Activated CD4-positive, alpha-beta T cell treated with anti-CD3 and anti-CD28 coated beads for 36 hours (primary cell): ENCODE data around the gene NPC1L1. TPM values are rescaled to one million over a fixed set of nuclear protein-coding genes. Genes with fewer than 3 reads are reported as not detected.

Experiments
- ATAC-seq: fragments of 200-7000 bp; cut with Tn5 transposase; one replicate; pipeline ENCODE4 v1.10.0; 2021; ENCODE audit warnings: mild to moderate bottlenecking, moderate library complexity
- CTCF ChIA-PET: fragments of 350-600 bp; sonication (Branson Sonifier 250); formaldehyde crosslinking; loops from one replicate; lab custom pipeline; 2021; ENCODE audit warnings: antibody characterized with exemption; lab: Charles Lee
- POLR2A ChIA-PET: fragments of 350-600 bp; sonication (Branson Sonifier 250); formaldehyde crosslinking; loops from one replicate; lab custom pipeline; 2021; ENCODE audit warnings: antibody characterized with exemption, inconsistent platforms; lab: Charles Lee
- DNase-seq: peaks from one replicate; pipeline ENCODE4 v3.0.0-alpha.2; 2020
- H3K27ac Mint-ChIP-seq: one replicate; pipeline ENCODE4 v1.8.0; 2021; ENCODE audit warnings: mixed read lengths
- H3K27me3 Mint-ChIP-seq: one replicate; pipeline ENCODE4 v1.8.0; 2021; ENCODE audit warnings: mixed read lengths
- H3K36me3 Mint-ChIP-seq: one replicate; pipeline ENCODE4 v1.8.0; 2021; ENCODE audit warnings: low read depth, mixed read lengths
- H3K4me1 Mint-ChIP-seq: one replicate; pipeline ENCODE4 v1.8.0; 2021; ENCODE audit warnings: mixed read lengths
- H3K4me3 Mint-ChIP-seq: one replicate; pipeline ENCODE4 v1.8.0; 2021; ENCODE audit warnings: mild to moderate bottlenecking, moderate library complexity, mixed read lengths
- H3K9me3 Mint-ChIP-seq: one replicate; pipeline ENCODE4 v1.8.0; 2021; ENCODE audit warnings: low read depth, mixed read lengths
- intact Hi-C, 2 experiments: fragments of 100-400 bp; cut with DNase I in 1 of 2; cut with micrococcal nuclease in 1 of 2; formaldehyde crosslinking; loops; one replicate each; pipeline versions ENCODE4 v1.14.2 to v1.15.1; 2022 to 2024; cut with DNase I, micrococcal nuclease
- total RNA-seq, 2 experiments: library from RNA; stranded (reverse); gene quantifications; one replicate each; pipeline ENCODE4 v1.2.3, GENCODE V29; 2021

The NPC1L1 gene
- total RNA-seq, 2 experiments from 2014 or later, result 0.04 TPM; not detected in 1

GRCh38 chr7:44486001-44486400, 55.1 kb downstream of the NPC1L1 start:
- Mint-ChIP-seq H3K27ac (peak overlapping the region; percentile 34), H3K27me3 (no peaks in the 10 kb centered on the region), H3K36me3 (peaks cover 58% of the 10 kb centered on the region), H3K4me1 (peaks cover 56% of the 10 kb centered on the region), H3K9me3 (peaks cover 16% of the 10 kb centered on the region), H3K4me3 (no peak overlapping the region)
- no peak for DNase-seq
- CTCF ChIA-PET, result interaction anchor here (0.6 kb wide), 1 partner anchor 278 kb away, joined by 3 read pairs; no protein-coding TSS in a partner anchor
- POLR2A ChIA-PET, result no interaction called here
- intact Hi-C loops, result no loop called here
- ATAC-seq, result no peak

DNA sequence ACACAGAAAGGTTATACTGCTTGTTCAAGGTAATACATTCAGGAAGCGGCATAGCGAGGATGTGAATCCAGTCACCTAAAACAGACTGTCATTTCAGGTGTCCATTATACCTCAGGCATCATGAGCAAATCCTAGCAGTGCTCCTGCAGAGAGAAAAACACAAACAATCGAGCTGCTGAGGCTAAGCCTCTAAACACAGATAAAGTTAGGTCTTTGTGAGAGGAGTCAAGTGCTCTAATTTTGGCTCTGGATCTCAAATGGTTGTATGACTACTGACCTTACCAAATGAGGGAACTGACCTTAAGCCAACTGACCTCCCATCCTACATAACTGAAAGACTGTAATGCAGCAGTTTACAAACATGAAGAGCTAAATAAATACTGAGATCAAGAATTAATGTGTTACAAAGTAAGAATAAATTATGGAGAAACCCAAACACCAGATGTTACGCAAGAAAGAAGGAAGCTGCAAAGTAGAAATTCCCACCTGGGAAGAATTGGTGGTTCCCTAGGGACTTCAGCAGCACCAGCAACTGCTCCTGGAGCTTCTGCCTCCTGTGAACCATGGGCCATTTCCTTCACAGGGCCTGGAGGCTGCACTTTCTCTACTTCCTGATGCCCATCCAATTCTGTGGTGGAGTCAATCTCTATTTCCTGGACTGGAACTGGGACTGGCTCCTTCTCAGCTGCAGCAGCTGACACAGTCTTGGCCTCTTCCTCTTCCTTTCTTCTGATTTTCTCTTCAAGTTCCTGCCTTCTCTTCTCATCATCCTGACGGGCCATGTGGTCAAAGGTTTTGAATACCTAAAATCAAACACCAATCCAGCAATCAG, 56.4 kb downstream of the NPC1L1 start:
- H3K27ac Mint-ChIP-seq, result no peak overlapping the region
- intact Hi-C loops, result no loop called here
- H3K4me3 Mint-ChIP-seq, result no peak overlapping the region
- H3K4me1 Mint-ChIP-seq, result peaks cover 57% of the 10 kb centered on the region
- H3K36me3 Mint-ChIP-seq, result peaks cover 62% of the 10 kb centered on the region
- H3K9me3 Mint-ChIP-seq, result peaks cover 16% of the 10 kb centered on the region
- ATAC-seq (no peak), DNase-seq (no peak)
- ChIA-PET CTCF (interaction anchor here (0.6 to 1.7 kb wide), 8 partner anchors 12 to 1336 kb away, joined by 3 to 4 read pairs (median 3); no protein-coding TSS in a partner anchor), POLR2A (no interaction called here)
- H3K27me3 Mint-ChIP-seq, result no peaks in the 10 kb centered on the region

DNA sequence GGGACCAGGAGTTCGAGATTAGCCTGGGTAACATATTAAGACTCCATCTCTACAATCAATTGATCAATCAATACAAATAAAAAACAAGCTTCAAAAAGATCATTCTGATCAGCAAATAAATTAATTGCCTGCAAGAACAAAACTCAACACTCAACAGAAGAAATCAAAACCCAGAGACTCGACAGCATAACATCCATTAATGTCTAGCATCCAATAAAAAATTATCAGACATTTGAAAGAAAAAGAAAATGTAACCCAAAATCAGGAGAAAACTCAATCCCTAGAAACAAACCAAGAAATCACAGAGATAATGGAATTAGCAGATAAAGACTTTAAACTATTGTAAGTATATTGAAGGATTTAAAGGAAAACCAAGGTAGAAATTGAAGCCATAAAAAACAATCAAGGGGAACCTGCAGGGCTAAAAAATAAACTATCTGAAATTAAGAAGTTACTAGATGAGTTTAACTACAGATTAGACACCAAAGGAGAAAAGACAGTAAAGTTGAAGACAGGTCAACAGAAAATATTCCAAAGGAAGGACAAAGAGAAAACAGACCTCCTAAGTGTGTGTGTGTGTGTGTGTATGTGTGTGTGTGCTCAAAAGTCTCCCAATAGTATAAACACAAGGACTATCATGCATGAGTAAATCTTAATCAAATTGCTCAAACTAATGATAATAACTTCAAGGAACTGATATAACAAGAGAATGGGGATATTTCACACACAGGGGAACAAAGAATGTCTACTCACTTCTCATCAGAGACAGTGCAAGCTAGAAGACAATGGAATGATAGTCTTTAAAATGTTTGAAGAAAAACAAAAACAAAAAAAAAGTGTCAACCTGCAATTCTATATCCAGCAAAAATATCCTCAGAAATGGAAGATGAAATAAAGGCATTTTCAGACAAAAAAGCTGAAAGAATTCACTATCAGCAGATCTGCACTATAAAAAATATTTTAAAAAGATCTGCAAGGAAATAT, 58.3 kb downstream of the NPC1L1 start:
- CTCF ChIA-PET, result interaction anchor here (0.8 to 1.4 kb wide), 2 partner anchors 19 to 242 kb away, joined by 3 read pairs; no protein-coding TSS in a partner anchor

DNA sequence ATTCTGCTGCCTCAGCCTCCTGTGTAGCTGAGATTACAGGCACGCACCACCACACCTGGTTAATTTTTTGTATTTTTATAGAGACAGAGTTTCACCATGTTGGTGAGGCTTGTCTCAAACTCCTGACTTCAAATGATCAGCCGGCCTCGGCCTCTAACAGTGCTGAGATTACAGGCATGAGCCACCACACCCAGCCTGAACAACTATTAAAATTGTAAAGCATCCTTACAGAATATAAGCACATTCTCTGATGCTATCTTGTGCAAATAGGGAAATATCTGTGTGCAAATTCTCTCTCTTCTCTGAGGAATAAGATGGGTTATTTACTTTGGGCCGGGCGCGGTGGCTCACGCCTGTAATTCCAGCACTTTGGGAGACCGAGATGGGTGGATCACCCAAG, 63.2 kb downstream of the NPC1L1 start:
- Mint-ChIP-seq H3K4me3 (no peak overlapping the region), H3K36me3 (peaks cover 50% of the 10 kb centered on the region), H3K4me1 (peaks cover 38% of the 10 kb centered on the region), H3K9me3 (peaks cover 5% of the 10 kb centered on the region), H3K27ac (no peak overlapping the region), H3K27me3 (no peaks in the 10 kb centered on the region)
- DNase-seq (no peak), ATAC-seq (no peak)
- CTCF ChIA-PET, result interaction anchor here (0.6 to 1.8 kb wide), 4 partner anchors 10 to 237 kb away, joined by 3 to 6 read pairs (median 4); no protein-coding TSS in a partner anchor
- intact Hi-C loops, result loop anchor here (1.0 to 5.0 kb wide), 5 partner anchors 36 to 237 kb away; no protein-coding TSS in a partner anchor
- POLR2A ChIA-PET, result no interaction called here

More for the DNA sequence above, 58.3 kb downstream of the NPC1L1 start:
- ATAC-seq (no peak), DNase-seq (no peak)
- intact Hi-C loops, result no loop called here
- Mint-ChIP-seq H3K4me1 (peaks cover 44% of the 10 kb centered on the region), H3K9me3 (peaks cover 14% of the 10 kb centered on the region), H3K27ac (peak overlapping the region; percentile 14), H3K4me3 (no peak overlapping the region), H3K36me3 (peaks cover 62% of the 10 kb centered on the region), H3K27me3 (no peaks in the 10 kb centered on the region)
- POLR2A ChIA-PET, result no interaction called here

DNA sequence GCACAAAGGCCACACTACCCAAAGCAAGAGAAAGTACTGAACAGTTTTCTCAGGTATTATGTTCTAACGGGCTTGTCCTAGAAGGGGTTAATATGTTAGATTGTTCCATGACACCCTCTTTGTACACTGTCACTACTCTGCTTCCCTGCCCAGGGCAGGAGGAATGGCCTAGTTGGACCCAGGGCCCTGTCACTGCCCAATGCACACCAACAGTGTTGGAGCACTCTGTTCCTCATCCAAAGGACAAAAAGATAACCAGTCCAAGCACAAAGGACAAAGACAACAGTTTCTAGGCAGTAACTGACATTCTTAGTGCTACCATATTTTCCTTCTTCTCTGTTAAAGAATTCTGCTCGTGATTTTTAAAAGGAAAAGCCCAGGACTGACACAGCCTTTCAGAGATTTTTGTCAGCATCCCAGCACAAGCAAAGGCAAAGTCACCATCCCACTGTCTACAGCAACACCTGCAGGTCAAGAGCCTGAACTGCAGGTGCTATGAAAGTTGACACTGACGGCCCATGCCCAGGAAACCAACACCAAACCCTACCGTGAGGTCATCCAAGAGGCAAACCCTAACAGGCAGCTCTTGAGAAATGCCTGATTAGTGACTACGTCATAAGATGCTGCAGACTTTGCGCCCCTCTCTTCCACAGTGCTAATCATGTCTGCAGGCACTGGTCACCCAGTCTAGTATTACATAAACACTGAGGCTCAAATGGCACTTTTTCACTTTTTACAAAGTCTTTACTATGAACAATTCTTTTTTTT, 63.9 kb downstream of the NPC1L1 start:
- no peak overlapping the region for H3K27ac Mint-ChIP-seq
- H3K9me3 Mint-ChIP-seq, result no peaks in the 10 kb centered on the region
- H3K36me3 Mint-ChIP-seq, result peaks cover 45% of the 10 kb centered on the region
- peaks cover 32% of the 10 kb centered on the region for H3K4me1 Mint-ChIP-seq
- DNase-seq, result peak; percentile 76
- CTCF ChIA-PET, result interaction anchor here (0.6 to 1.8 kb wide), 4 partner anchors 10 to 236 kb away, joined by 3 to 6 read pairs (median 4); no protein-coding TSS in a partner anchor
- peak; percentile 95 for ATAC-seq
- intact Hi-C loops, result loop anchor here (1.0 to 5.0 kb wide), 5 partner anchors 35 to 236 kb away; no protein-coding TSS in a partner anchor
- no peak overlapping the region for H3K4me3 Mint-ChIP-seq
- no peaks in the 10 kb centered on the region for H3K27me3 Mint-ChIP-seq
- POLR2A ChIA-PET, result no interaction called here

DNA sequence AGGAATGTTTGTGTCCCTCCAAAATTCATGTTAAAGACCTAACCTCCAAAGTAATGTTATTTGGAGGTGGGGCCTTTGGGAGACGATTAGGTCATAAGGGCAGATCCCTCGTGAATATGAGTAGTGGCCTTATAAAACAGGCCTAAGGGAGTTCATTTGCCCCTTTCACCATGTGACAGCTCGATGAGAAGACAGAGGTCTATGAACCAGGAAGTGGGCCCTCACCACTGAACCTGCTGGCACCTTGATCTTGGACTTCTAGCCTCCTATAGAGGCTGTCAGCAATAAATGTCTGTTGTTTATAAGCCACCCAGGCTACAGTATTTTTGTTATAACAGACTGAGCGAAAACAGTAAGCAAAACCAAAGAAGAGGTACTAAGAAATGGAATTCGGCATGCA, 64.8 kb downstream of the NPC1L1 start:
- DNase-seq (no peak), ATAC-seq (no peak)
- intact Hi-C loops, result loop anchor here (2.0 to 5.0 kb wide), 3 partner anchors 34 to 69 kb away; no protein-coding TSS in a partner anchor
- Mint-ChIP-seq H3K27ac (no peak overlapping the region), H3K9me3 (no peaks in the 10 kb centered on the region), H3K4me1 (peaks cover 34% of the 10 kb centered on the region), H3K4me3 (no peak overlapping the region), H3K27me3 (no peaks in the 10 kb centered on the region), H3K36me3 (peaks cover 45% of the 10 kb centered on the region)
- ChIA-PET POLR2A (interaction anchor here (0.5 kb wide), 1 partner anchor 329 kb away, joined by 3 read pairs; no protein-coding TSS in a partner anchor), CTCF (interaction anchor here (0.7 to 2.6 kb wide), 13 partner anchors 10 to 235 kb away, joined by 3 to 11 read pairs (median 4); partner anchors contain the start of gene NUDCD3)

DNA sequence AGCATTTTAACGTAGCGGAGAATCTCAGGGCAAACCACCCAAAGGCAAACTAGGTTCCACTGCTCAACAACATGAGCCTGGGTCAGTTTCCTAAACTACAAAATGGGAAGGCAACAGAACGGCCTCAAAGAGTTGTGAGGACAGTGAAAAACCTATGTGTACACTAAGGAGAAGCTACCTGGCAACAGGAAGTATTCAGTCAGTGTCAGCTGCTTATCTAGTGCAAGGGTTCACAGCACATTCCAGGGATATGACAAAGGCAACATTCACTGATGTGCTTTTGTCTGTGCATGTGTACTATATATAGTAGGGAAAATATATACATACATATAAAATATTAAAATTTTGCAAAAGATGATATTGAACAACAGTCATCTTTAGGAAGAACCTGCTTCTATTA, 67.8 kb downstream of the NPC1L1 start:
- ChIA-PET CTCF (interaction anchor here (1.9 kb wide), 1 partner anchor 11 kb away, joined by 6 read pairs; no protein-coding TSS in a partner anchor), POLR2A (no interaction called here)
- H3K36me3 Mint-ChIP-seq, result peaks cover 39% of the 10 kb centered on the region
- H3K27me3 Mint-ChIP-seq, result no peaks in the 10 kb centered on the region
- no peaks in the 10 kb centered on the region for H3K9me3 Mint-ChIP-seq
- H3K27ac Mint-ChIP-seq, result no peak overlapping the region
- ATAC-seq (no peak), DNase-seq (no peak)
- intact Hi-C loops, result no loop called here
- no peak overlapping the region for H3K4me3 Mint-ChIP-seq
- peaks cover 46% of the 10 kb centered on the region for H3K4me1 Mint-ChIP-seq

GRCh38 chr7:44472843-44473242, 68.3 kb downstream of the NPC1L1 start:
- Mint-ChIP-seq H3K27ac (no peak overlapping the region), H3K27me3 (no peaks in the 10 kb centered on the region), H3K4me3 (no peak overlapping the region), H3K9me3 (no peaks in the 10 kb centered on the region), H3K4me1 (peaks cover 47% of the 10 kb centered on the region), H3K36me3 (peaks cover 44% of the 10 kb centered on the region)
- intact Hi-C loops, result no loop called here
- CTCF ChIA-PET, result interaction anchor here (1.0 to 1.9 kb wide), 2 partner anchors 10 to 12 kb away, joined by 3 to 6 read pairs; no protein-coding TSS in a partner anchor
- DNase-seq, result no peak
- POLR2A ChIA-PET, result no interaction called here
- no peak for ATAC-seq

DNA sequence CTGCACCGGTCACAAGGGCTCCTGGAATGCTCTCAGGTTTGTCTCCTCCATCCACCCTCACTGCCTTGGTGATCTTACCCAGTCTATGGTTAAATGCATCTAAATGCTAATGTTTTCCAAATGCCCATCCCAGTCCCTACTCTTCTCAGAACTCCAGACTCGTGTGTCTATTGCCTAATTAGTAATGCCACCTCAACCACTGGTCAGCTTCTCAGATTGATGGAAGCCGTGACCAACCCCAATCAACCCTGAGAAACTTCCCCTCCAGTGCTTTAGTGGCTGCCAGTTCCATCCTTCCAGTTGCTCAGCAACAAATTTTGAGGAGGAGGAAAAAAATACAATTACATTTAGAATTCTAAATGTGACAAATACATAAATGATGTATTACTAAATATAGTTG, 69.3 kb downstream of the NPC1L1 start:
- Mint-ChIP-seq H3K4me3 (no peak overlapping the region), H3K4me1 (peaks cover 48% of the 10 kb centered on the region), H3K36me3 (peaks cover 53% of the 10 kb centered on the region), H3K9me3 (no peaks in the 10 kb centered on the region), H3K27me3 (no peaks in the 10 kb centered on the region), H3K27ac (no peak overlapping the region)
- POLR2A ChIA-PET, result no interaction called here
- DNase-seq (no peak), ATAC-seq (no peak)
- CTCF ChIA-PET, result interaction anchor here (1.0 to 1.9 kb wide), 3 partner anchors 9 to 135 kb away, joined by 3 to 6 read pairs (median 3); no protein-coding TSS in a partner anchor
- intact Hi-C loops, result no loop called here

DNA sequence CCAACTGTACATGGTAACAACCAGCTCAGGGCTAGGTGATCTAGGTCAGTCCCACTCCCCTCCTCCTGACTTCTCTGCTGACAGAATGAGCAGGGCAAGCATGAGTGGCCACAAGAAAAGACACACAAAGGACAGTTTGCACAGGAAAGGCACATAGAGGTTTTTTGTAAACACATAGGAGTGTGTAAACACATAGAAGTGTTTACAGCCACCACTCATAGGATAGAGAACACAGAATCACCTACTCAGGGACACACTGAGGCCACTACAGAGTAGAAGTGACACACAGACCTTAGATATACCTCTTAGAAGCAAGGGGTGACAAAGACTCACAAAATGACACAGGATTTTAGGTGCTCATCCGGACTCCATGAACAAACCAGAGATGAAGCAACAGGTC, 69.7 kb downstream of the NPC1L1 start:
- no peak for DNase-seq
- H3K4me3 Mint-ChIP-seq, result no peak overlapping the region
- H3K4me1 Mint-ChIP-seq, result peaks cover 48% of the 10 kb centered on the region
- intact Hi-C loops, result no loop called here
- H3K27ac Mint-ChIP-seq, result no peak overlapping the region
- ChIA-PET CTCF (interaction anchor here (1.1 kb wide), 1 partner anchor 135 kb away, joined by 3 read pairs; no protein-coding TSS in a partner anchor), POLR2A (no interaction called here)
- H3K9me3 Mint-ChIP-seq, result no peaks in the 10 kb centered on the region
- peaks cover 49% of the 10 kb centered on the region for H3K36me3 Mint-ChIP-seq
- ATAC-seq, result no peak
- H3K27me3 Mint-ChIP-seq, result no peaks in the 10 kb centered on the region
